Effector memory CD4-positive, alpha-beta T cell (primary cell): Measurements from ENCODE around the gene ADAMTSL5.
"Not testable (repeated sequence)": the region's sequence is repeated elsewhere in the genome, so short reads cannot be mapped to it uniquely, and the experiment has no call there.

Experiments
- DNase-seq, 3 donors: peaks; one replicate each; pipeline ENCODE4 v3.0.0-alpha.2; 2020
- H3K27ac ChIP-seq: 2 replicates; pipeline ENCODE4 v1.7.0; 2013; ENCODE audit warnings: mild to moderate bottlenecking, low read length, moderate library complexity; ENCODE audit not compliant: insufficient read depth, poor library complexity, severe bottlenecking
- H3K27me3 ChIP-seq: replicated peaks from 2 replicates; pipeline ENCODE4 v1.7.0; 2013; ENCODE audit warnings: mild to moderate bottlenecking, low read length; ENCODE audit not compliant: insufficient read depth, control insufficient read depth, poor library complexity, severe bottlenecking
- H3K36me3 ChIP-seq: 2 replicates; pipeline ENCODE4 v1.7.0; 2013; ENCODE audit warnings: mild to moderate bottlenecking, low read length, moderate library complexity; ENCODE audit not compliant: control insufficient read depth, insufficient read depth
- H3K4me1 ChIP-seq: 2 replicates; pipeline ENCODE4 v1.7.0; 2013; ENCODE audit warnings: low read length, mild to moderate bottlenecking; ENCODE audit not compliant: control insufficient read depth, insufficient read depth, poor library complexity, severe bottlenecking
- H3K4me3 ChIP-seq: 2 replicates; pipeline ENCODE4 v1.7.0; 2013; ENCODE audit warnings: low read length, low read depth, mild to moderate bottlenecking; ENCODE audit not compliant: insufficient read depth, poor library complexity, severe bottlenecking
- H3K9me3 ChIP-seq: 2 replicates; pipeline ENCODE4 v1.7.0; 2013; ENCODE audit warnings: mild to moderate bottlenecking, low read length, moderate library complexity; ENCODE audit not compliant: control insufficient read depth

The ADAMTSL5 gene

DNA sequence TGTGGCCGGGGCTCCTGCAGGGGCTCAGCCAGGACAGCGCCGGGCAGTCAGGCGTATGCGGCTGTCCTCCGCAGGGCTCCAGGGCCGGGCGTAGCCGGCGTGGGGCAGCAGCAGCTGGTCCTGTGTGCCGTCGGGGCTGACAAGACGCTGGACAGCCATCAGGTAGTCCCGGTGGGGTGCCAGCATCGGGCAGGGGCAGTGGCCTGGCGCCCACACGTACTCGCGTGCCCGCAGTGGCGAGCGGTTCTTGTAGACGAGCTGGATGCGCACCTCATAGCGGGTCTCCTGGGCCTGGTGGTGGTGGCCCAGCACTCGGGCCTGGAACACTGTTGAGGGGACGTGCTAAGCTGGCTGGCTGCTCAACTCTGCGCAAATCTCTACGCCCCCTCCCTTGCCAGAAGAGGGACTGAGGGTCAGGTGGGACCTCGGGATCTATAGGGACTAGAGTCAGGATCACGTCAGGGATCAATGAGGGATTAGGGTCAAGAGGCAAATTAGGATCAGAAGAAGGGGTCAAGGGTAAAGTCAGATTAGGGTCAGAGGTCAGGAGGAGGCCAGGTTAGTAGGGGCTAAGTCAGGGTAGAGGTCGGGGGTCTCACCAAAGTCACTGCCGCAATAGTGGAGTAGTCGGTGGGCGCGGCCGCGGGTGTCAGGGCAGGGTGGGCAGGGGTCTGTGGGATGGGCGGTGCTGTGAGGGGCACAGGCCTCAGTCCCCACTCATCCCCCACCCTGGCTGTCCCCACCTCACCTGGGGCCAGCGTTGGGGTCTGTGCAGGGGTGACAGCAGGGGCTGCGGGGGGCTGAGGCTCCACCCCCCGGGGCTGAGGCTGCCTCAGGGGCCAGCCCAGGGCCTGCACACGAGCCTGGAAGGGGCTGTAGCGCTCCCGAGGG is 6.6 kb downstream of the ADAMTSL5 start:
- Histone ChIP-seq H3K36me3 (no peaks in the 10 kb centered on the region), H3K27ac (no peak overlapping the region), H3K4me3 (no peak overlapping the region), H3K27me3 (peaks cover 5% of the 10 kb centered on the region), H3K4me1 (peaks cover 7% of the 10 kb centered on the region), H3K9me3 (no peaks in the 10 kb centered on the region)
- no peak for DNase-seq

DNA sequence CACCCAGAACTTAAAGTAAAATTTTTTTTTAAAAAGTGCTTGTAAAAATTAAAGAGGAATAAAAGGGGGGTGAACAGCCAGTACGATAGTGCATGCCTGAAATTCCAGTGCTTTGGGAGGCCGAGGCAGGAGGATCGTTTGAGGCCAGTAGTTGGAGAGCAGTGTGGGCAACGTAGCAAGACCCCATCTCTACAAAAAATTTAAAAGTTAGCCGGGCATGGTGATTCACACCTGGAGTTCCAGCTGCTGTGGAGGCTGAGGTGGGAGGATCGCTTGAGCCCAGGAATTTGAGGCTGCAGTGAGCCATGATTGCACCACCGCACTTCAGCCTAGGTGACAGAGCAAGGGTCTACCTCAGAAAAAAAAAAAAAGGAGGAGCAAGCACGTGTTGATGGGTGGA is 7.8 kb downstream of the ADAMTSL5 start:
- H3K4me1 ChIP-seq = peaks cover 7% of the 10 kb centered on the region
- no peaks in the 10 kb centered on the region for H3K9me3 ChIP-seq
- peaks cover 5% of the 10 kb centered on the region for H3K27me3 ChIP-seq
- H3K36me3 ChIP-seq = no peaks in the 10 kb centered on the region
- no peak for DNase-seq
- no peak overlapping the region for H3K27ac ChIP-seq
- H3K4me3 ChIP-seq = no peak overlapping the region

DNA sequence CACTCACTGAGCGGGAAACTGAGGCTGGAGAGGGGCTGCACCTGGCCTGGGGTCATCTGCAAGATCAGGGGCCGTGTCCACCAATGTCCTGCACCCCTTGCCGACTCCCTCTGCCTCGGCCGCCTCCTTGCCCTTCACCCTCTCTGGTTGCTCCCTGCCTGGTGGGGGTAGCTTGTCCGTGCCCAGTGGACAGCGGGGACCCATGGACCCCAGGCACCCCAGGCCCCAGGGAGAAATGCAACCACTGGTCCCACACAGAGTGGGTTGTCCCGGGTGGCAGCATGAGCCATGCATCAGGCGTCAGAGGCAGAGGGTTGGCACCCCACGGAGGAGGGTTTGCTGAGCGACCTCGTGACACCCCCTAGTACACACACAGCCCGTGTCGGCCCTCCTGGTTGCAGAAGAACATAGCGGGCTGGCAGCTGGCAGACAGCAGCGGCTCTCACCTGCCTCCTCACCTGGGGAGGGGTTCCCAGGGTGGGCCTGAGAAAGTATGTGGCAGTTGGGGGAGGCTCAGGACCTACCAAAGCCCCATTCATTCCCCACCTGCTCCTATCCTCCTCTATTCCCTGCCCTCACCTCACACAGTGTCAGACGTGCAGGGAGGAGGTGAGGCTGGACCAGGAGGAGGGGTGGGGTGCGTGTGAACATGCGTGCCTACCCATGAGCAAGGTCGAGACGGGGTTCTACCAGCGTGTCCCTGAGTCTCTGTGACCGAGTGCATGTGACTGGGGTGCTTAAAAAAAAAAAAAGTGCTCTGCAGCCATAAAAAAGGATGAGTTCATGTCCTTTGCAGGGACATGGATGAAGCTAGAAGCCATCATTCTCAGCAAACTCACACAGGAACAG is 8.7 kb downstream of the ADAMTSL5 start:
- no peak overlapping the region for H3K27ac ChIP-seq
- H3K4me1 ChIP-seq = peaks cover 7% of the 10 kb centered on the region
- H3K4me3 ChIP-seq = no peak overlapping the region
- no peaks in the 10 kb centered on the region for H3K9me3 ChIP-seq
- H3K36me3 ChIP-seq = no peaks in the 10 kb centered on the region
- peaks cover 5% of the 10 kb centered on the region for H3K27me3 ChIP-seq
- DNase-seq = no peak

DNA sequence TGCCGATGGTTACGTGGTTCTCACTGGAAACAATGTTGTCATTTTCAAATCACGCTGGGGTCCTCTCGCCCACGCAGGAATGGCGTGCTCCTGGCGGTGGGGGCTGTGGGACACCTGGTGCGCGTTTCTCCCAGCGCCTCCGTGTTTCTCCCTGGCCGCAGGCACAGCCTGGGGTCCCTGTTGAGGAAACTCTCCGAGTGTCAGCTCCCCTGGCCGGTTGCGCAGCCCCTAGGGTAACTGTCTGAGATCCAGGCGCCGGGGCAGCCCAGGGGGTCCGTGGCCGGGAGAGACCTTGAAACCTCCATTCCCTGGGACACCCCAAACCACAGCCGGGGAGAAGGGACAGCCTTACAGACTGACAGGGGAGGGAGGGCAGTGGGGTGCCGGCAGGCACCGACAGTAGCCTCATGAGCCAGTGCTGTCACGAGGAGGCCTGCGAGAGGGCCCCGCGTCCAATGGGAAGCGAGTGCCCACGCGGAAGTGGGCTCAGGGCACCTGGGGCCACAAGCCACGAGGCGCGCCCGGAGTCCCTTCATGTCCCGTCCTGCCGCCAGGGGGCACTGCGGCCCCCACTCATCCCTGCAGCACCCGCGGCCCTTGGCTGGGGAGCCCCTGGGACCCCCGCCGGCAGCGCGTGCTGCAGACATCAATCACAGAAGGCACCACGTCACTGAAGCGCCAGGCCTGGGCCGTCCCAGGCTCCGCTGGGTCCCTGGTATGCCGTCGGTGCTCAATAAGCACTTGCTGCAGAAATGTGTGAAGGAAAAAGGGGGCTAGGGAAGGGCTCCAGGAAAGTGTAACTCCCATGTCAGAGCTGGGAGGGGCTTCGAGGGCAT is 9.5 kb downstream of the ADAMTSL5 start:
- Histone ChIP-seq H3K36me3 (no peaks in the 10 kb centered on the region), H3K4me3 (peak overlapping the region; percentile 9), H3K27ac (no peak overlapping the region), H3K4me1 (peaks cover 7% of the 10 kb centered on the region), H3K9me3 (no peaks in the 10 kb centered on the region), H3K27me3 (peaks cover 5% of the 10 kb centered on the region)
- DNase-seq = peak in 2 of 3 donors; percentile 24 to 51

DNA sequence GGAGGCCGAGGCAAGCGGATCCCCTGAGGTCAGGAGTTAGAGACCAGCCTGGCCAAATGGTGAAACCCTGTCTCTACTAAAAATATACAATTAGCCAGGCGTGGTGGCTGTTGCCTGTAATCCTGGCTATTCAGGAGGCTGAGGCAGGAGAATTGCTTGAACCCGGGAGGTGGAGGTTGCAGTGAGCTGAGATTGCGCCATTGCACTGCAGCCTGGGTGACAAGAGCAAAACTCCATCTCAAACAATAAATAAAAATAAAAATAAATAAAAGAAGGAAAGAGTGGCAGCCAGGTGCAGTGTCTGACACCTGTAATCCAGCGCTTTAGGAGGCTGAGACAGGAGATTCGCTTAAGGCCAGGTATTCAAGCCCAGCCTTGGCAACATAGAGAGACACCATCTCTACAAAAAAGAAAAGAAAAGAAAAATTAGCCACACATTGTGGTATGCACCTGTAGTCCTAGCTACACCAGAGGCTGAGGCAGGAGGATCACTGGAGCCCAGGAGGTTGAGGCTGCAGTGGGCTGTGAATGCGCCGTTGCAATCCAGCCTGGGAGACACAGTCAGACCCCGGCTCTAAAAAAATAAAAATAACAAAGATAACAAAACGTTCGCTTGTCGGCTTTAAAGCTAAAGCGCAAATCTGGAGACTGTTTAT is 10.3 kb downstream of the ADAMTSL5 start:
- no peak overlapping the region for H3K27ac ChIP-seq
- DNase-seq = no peak
- H3K27me3 ChIP-seq = peaks cover 5% of the 10 kb centered on the region
- H3K36me3 ChIP-seq = no peaks in the 10 kb centered on the region
- H3K4me1 ChIP-seq = peaks cover 7% of the 10 kb centered on the region
- H3K4me3 ChIP-seq = no peak overlapping the region
- H3K9me3 ChIP-seq = no peaks in the 10 kb centered on the region

DNA sequence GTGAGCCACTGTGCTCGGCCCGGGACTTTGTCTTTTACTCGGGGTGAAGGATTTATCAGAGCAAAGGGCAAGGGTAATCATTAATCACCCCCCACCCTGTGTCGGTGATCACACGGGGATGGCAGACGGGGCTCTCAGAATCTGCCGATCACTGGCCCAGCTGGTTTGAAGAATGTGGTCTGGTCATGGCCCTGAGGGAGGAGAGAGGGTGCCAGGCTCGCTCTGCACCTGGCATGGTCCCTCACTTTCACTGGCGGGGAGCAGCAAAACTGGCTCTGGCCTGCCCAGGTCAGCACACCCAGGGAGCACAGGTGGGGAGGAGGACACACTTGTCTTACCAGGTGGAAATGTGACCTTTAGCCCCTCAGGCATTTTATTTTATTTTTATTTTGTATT is 11.6 kb downstream of the ADAMTSL5 start:
- no peak for DNase-seq
- Histone ChIP-seq H3K36me3 (no peaks in the 10 kb centered on the region), H3K9me3 (no peaks in the 10 kb centered on the region), H3K27ac (no peak overlapping the region), H3K4me3 (no peak overlapping the region), H3K27me3 (peaks cover 5% of the 10 kb centered on the region), H3K4me1 (no peaks in the 10 kb centered on the region)

DNA sequence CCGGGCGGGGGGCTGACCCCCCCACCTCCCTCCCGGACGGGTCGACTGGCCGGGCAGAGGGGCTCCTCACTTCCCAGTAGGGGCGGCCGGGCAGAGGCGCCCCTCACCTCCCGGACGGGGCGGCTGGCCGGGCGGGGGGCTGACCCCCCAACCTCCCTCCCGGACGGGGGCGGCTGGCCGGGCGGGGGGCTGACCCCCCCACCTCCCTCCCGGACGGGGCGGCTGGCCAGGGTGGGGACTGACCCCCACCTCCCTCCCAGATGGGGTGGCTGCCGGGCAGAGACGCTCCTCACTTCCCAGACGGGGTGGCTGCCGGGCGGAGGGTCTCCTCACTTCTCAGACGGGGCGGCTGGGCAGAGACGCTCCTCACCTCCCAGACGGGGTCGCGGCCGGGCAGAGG is 13.6 kb downstream of the ADAMTSL5 start:
- not testable (repeated sequence) for H3K4me1 ChIP-seq, H3K9me3 ChIP-seq, H3K36me3 ChIP-seq, H3K4me3 ChIP-seq, H3K27me3 ChIP-seq, DNase-seq, H3K27ac ChIP-seq

DNA sequence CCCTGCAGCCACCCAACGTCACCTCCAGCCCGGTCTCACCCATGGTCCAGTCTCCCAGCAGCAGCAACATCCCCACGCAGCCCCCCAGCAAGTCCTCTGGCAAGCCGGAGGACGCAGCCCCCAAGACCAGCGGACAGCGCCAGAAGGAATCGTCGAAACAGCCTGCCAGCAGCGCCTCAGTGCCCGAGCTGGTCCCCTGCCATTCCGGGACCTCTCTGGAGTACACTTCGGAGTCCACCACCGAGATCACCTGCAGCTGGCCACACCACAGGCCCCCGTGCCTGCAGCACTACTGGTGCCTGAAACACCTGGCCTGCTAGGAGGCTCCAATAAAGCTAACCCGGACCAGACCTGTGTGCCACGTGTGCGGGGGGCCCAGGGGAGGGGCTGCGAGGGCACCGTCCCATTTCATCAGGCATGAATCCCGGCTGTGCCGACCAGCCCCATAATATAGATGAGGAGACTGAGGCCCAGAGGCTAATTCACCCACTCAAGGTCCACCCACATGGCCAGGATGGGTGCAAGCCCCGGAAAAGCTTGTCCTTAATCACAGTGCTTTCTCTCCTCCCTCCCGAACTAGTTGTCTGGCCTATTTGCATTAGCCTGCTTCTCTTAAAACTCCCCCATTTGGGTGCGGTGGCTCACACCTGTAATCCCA is 15.1 kb downstream of the ADAMTSL5 start:
- no peak for DNase-seq
- Histone ChIP-seq H3K4me1 (no peaks in the 10 kb centered on the region), H3K9me3 (no peaks in the 10 kb centered on the region), H3K27ac (no peak overlapping the region), H3K4me3 (no peak overlapping the region), H3K27me3 (no peaks in the 10 kb centered on the region), H3K36me3 (no peaks in the 10 kb centered on the region)
